Activated CD8-positive, alpha-beta memory T cell treated with anti-CD3 and anti-CD28 coated beads, Interleukin-2, amount 50 U/mL, for 24 hours (primary cell): ENCODE data around the gene AFAP1L2.

Experiments
- DNase-seq: peaks from one replicate; pipeline ENCODE4 v3.0.0-alpha.2; 2020; ENCODE audit errors: extremely low read depth

AFAP1L2 gene

GRCh38 chr10:114404171-114405010 is at the start of gene AFAP1L2:
AFAP1L2 (minus strand) TSS chr10:114404502; CDS start chr10:114404455, 47 bp downstream.
- DNase-seq, result no peak

GRCh38 chr10:114453576-114453975 is 49.3 kb upstream of the AFAP1L2 start:
- DNase-seq, result no peak

- DNase-seq, result no peak
Measured at GRCh38 chr10:114448897-114449296, 44.6 kb upstream of the AFAP1L2 start.

- DNase-seq, result no peak
Measured at GRCh38 chr10:114445332-114445731, 41.0 kb upstream of the AFAP1L2 start.

- no peak for DNase-seq
Measured at GRCh38 chr10:114444819-114445218, 40.5 kb upstream of the AFAP1L2 start.

GRCh38 chr10:114442091-114442630 is 37.9 kb upstream of the AFAP1L2 start:
- no peak for DNase-seq

- DNase-seq, result no peak
Measured at GRCh38 chr10:114441107-114441506, 36.8 kb upstream of the AFAP1L2 start.

GRCh38 chr10:114437473-114438292 is 33.4 kb upstream of the AFAP1L2 start:
- no peak for DNase-seq

GRCh38 chr10:114436941-114437340 is 32.6 kb upstream of the AFAP1L2 start:
- no peak for DNase-seq

- no peak for DNase-seq
Measured at GRCh38 chr10:114432566-114433093, 28.3 kb upstream of the AFAP1L2 start.

GRCh38 chr10:114431414-114432135 is 27.3 kb upstream of the AFAP1L2 start:
- DNase-seq, result no peak

GRCh38 chr10:114430688-114431413 is 26.5 kb upstream of the AFAP1L2 start:
- DNase-seq, result no peak

- DNase-seq, result no peak
Measured at GRCh38 chr10:114429581-114430335, 25.5 kb upstream of the AFAP1L2 start.

GRCh38 chr10:114427124-114427852 is 23.0 kb upstream of the AFAP1L2 start:
- DNase-seq, result no peak

GRCh38 chr10:114426476-114426875 is 22.2 kb upstream of the AFAP1L2 start:
- no peak for DNase-seq

GRCh38 chr10:114420811-114421485 is 16.6 kb upstream of the AFAP1L2 start:
- DNase-seq, result no peak

- no peak for DNase-seq
Measured at GRCh38 chr10:114418109-114418508, 13.8 kb upstream of the AFAP1L2 start.

- no peak for DNase-seq
Measured at GRCh38 chr10:114412907-114413797, 8.8 kb upstream of the AFAP1L2 start.
